ENCODE results near the gene FOXM1.

Gene FOXM1

GRCh38 chr12:2834581-2835491, 42.1 kb downstream of the FOXM1 start, which contains the start of gene NRIP2:
Gene NRIP2 (minus strand): TSS chr12:2835035. CDS start chr12:2834983, 52 bp downstream.
- DNase-seq, result peak; percentile 77

GRCh38 chr12:2833810-2834209, 43.2 kb downstream of the FOXM1 start:
- no peak for DNase-seq

DNA sequence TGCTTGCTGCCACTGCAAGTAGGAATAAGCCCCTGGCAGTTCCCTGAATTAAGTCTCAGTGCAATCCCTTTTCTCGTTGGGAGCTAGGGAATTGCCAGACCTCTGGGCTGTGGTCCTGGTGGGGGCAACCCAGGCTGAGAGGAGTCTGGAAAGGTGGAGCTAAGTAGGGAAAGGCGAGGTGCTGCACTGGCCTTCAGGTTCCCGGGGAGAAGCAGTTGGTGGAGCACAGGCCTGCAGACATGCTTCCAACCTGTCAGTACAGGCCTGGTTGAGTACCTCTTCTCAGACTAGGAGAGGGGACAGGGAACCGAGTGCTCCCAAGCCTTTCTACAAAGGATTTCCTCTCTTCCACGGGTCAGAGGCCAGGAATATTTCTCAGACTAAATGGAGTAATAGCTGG, 43.6 kb downstream of the FOXM1 start:
- no peak for DNase-seq

- no peak for DNase-seq
Measured at GRCh38 chr12:2832550-2833127, 44.3 kb downstream of the FOXM1 start.

GRCh38 chr12:2829275-2829674, 47.7 kb downstream of the FOXM1 start:
- DNase-seq, result no peak

DNA sequence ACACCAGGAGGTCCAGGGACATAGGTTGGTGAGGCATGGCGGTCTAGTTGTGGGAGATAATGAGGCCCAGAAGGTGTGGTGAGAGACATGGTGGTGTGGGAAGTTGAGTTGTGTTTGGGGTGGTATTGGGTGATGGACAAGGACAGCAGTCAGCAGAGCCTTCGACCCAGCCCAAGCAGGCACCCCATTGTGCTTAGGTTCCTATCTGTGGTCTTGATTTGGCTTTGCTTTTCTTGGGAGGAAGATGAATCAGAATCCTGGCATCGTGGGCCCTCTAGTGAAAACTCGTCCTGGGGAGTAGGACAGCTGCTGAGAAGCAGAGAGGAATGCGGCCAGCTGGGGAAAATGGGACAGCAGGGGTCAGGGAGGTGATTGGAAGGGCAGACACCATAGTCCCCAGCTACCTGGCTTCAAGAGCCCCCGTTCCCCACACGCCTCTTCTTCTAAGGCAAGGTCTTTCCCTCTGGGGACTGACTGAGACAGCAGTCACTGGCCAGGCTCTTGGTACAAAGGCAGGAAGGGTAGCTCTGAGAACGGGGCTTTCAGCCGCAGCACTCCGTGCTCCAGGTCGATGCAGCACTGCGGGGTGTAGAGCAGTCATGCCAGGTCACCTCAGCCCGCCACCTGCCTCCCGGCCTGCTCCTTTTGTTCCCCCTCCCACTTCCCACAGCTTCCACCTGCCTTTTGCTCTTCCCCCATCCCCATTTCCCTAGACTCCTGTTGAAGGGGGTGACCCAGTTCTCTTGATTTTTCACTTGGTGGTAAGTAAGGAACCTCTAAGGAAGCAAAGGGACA, 50.1 kb downstream of the FOXM1 start:
- no peak for DNase-seq

DNA sequence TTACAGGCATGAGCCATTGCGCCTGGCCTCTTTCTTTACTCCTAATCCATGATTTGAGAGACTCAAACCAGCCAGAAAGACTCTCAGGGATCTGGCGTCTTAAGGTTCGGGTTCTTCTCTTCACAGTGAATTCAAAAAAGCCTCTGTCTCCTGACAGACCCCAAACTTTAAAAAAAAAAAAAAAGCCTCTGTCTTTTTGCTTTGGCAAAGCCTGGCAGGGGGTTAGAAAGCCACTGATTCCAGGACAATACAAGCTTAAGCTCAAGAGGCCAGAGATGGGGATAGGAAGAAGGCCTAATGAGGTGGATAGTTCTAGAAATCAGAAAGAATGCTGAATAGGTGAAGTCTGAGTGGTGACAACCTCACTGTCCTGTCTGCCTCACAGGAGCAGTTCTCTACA, 50.9 kb downstream of the FOXM1 start:
- no peak for DNase-seq

DNA sequence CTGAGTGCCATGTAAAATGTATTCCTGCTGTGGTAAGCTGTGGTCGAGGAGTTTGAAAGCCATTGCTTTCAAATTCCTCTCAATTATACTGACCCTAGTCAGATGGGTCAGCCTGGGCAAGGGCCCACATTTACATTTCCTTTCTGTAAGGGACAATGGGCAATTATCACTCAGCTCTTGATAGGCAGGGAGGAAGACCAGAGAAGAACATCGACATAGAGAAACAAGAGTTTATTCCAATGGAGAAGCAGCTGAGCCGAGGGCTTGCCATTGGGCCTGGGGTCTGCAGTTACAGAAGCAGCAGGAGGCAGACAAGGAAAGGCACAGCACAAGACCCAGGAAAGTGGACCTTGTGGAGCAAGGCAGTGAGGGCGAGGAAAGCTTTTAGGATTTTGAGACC, 51.8 kb downstream of the FOXM1 start:
- no peak for DNase-seq

GRCh38 chr12:2824541-2824940, 52.4 kb downstream of the FOXM1 start:
- no peak for DNase-seq

DNA sequence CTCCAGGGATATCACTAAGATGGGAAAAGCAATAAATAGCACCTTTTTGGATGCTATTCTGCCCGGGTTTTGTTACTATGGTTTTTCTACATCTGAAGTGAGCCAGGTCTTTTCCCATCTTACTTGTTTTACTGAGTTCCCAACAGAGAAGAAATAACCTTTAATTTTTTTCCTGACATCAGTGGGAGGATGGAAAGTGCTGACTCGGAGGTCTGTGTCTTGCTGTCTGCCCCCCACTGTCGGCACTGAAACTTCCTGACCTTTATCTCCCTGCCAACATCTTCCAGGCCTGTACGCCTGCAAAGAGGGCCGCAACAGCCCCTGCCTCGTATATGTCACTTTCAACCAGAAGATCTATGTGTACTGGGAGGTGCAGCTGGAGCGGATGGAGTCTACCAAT, 53.5 kb downstream of the FOXM1 start:
- no peak for DNase-seq

GRCh38 chr12:2820432-2820831, 56.5 kb downstream of the FOXM1 start:
- no peak for DNase-seq

DNA sequence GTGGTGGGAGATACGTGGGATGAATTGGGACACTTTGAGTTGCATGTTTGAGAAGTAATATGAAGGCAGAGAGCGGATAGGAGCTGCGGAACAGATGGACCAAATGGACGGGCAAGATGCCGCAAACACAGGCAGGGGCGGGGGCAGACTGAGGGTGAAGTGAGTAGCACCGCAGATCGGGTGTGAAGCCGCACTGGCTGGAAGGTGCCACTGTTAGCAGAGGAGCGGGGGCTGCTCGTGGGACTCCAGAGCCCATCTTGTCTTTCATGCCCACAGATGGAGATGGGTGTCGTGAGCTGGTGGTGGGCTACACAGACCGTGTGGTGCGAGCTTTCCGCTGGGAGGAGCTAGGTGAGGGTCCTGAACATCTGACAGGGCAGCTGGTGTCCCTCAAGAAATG, 57.2 kb downstream of the FOXM1 start:
- no peak for DNase-seq

- DNase-seq, result peak; percentile 65
Measured at GRCh38 chr12:2813214-2814185, 63.5 kb downstream of the FOXM1 start.

- peak; percentile 100 for DNase-seq
Measured at GRCh38 chr12:2812290-2813213, 64.4 kb downstream of the FOXM1 start, which contains the start of gene ITFG2. Gene ITFG2 (plus strand): TSS chr12:2812668. CDS start chr12:2812761, 93 bp downstream.

- no peak for DNase-seq
Measured at GRCh38 chr12:2811801-2812200, 65.2 kb downstream of the FOXM1 start.

All from NCI-H1092 (cell line).